H1 (cell line): ENCODE measurements around the gene ATP5ME. TPM values are rescaled to one million over a fixed set of nuclear protein-coding genes. Genes with fewer than 3 reads are reported as not detected.

Source experiments
- CTCF ChIA-PET: fragments of 300-600 bp; sonication (Branson Sonifier 250); formaldehyde crosslinking; loops from one replicate; lab custom pipeline; 2021; ENCODE audit not compliant: partially characterized antibody; lab: Charles Lee
- POLR2A ChIA-PET: fragments of 300-600 bp; sonication (Branson Sonifier 250); formaldehyde crosslinking; loops from one replicate; lab custom pipeline; 2021; ENCODE audit warnings: inconsistent platforms; ENCODE audit not compliant: partially characterized antibody; lab: Charles Lee
- DNase-seq, 2 experiments: peaks; one replicate each; pipeline versions ENCODE4 v3.0.0 to v3.0.0-alpha.2; 2010 to 2022; ENCODE audit warnings: low spot score in 2 of 2, low read depth in 1 of 2, mixed read lengths in 1 of 2
- FAIRE-seq: peaks from 2 replicates; lab custom pipeline; 2011; peaks lifted over from hg19 to GRCh38; lab: Jason Lieb, UNC
- H2AFZ ChIP-seq: 2 replicates; pipeline ENCODE4 v1.8.1; 2012; ENCODE audit warnings: low read length, inconsistent platforms
- H2AK5ac ChIP-seq: 2 replicates; pipeline ENCODE4 v1.6.1; 2013; ENCODE audit warnings: low read depth, low read length
- H2BK120ac ChIP-seq: replicated peaks from 2 replicates; pipeline ENCODE3; 2013; ENCODE audit warnings: low read depth, low read length, inconsistent platforms
- H2BK12ac ChIP-seq: 2 replicates; pipeline ENCODE4 v1.6.1; 2013; ENCODE audit warnings: low read depth, low read length
- H2BK15ac ChIP-seq: 2 replicates; pipeline ENCODE4 v1.6.1; 2013; ENCODE audit warnings: low read length
- H2BK20ac ChIP-seq: 2 replicates; pipeline ENCODE4 v1.6.1; 2013; ENCODE audit warnings: low read length
- H2BK5ac ChIP-seq: 2 replicates; pipeline ENCODE4 v1.6.1; 2013; ENCODE audit warnings: low read depth, low read length
- H3K14ac ChIP-seq: 2 replicates; pipeline ENCODE4 v1.6.1; 2013; ENCODE audit warnings: inconsistent platforms; ENCODE audit not compliant: insufficient read length
- H3K18ac ChIP-seq: 2 replicates; pipeline ENCODE4 v1.6.1; 2013; ENCODE audit warnings: low read length; ENCODE audit errors: extremely low read depth
- H3K23ac ChIP-seq: 2 replicates; pipeline ENCODE4 v1.6.1; 2013; ENCODE audit warnings: inconsistent platforms; ENCODE audit not compliant: insufficient read length
- H3K23me2 ChIP-seq: 2 replicates; pipeline ENCODE4 v1.6.1; 2013; ENCODE audit warnings: low read depth, low read length
- H3K27ac ChIP-seq: 2 replicates; pipeline ENCODE4 v1.6.1; 2011; ENCODE audit warnings: low read depth, low read length, inconsistent platforms
- H3K27me3 ChIP-seq, 4 experiments: replicated peaks in 1 of 4; 1 replicate in 1 of 4; 2 replicates in 3 of 4; pipeline versions ENCODE4 v1.6.1 to v1.8.1; 2011 to 2013; ENCODE audit warnings: low read length in 3 of 4, mild to moderate bottlenecking in 3 of 4, inconsistent platforms in 2 of 4, mixed read lengths in 2 of 4, moderate library complexity in 1 of 4; ENCODE audit not compliant: control insufficient read depth in 3 of 4, insufficient read depth in 3 of 4; ENCODE audit errors: extremely low read depth in 1 of 4
- H3K36me3 ChIP-seq, 4 experiments: 2 replicates each; pipeline versions ENCODE4 v1.6.1 to v1.8.1; 2011 to 2013; ENCODE audit warnings: mild to moderate bottlenecking in 4 of 4, low read length in 3 of 4, moderate library complexity in 2 of 4, control low read depth in 1 of 4, inconsistent platforms in 1 of 4; ENCODE audit not compliant: insufficient read depth in 4 of 4, control insufficient read depth in 2 of 4
- H3K4ac ChIP-seq: replicated peaks from 2 replicates; pipeline ENCODE3; 2013; ENCODE audit warnings: low read length, low read depth, mixed read lengths, inconsistent platforms; ENCODE audit not compliant: insufficient read length
- H3K4me1 ChIP-seq, 4 experiments: replicated peaks in 1 of 4; 1 replicate in 1 of 4; 2 replicates in 3 of 4; pipeline versions ENCODE4 v1.6.1 to v1.8.1; 2011 to 2013; ENCODE audit warnings: low read length in 3 of 4, inconsistent platforms in 2 of 4, mixed read lengths in 1 of 4; ENCODE audit not compliant: insufficient read depth in 4 of 4, control insufficient read depth in 3 of 4
- H3K4me2 ChIP-seq, 2 experiments: 2 replicates each; pipeline versions ENCODE4 v1.6.1 to v1.8.1; 2011 to 2013; ENCODE audit warnings: low read depth in 2 of 2, low read length in 2 of 2, control low read depth in 1 of 2, inconsistent platforms in 1 of 2, mild to moderate bottlenecking in 1 of 2; ENCODE audit not compliant: insufficient read depth in 1 of 2
- H3K4me3 ChIP-seq, 4 experiments: fragments of 200-600, 300-600 bp in 1 of 4; sonication (generic), shearing (Covaris generic), sonication (Bioruptor Twin) in 1 of 4; 2 replicates each; pipeline versions ENCODE4 v1.5.1 to v1.8.1; 2011 to 2016; ENCODE audit warnings: low read length in 4 of 4, low read depth in 3 of 4, control low read depth in 2 of 4, inconsistent platforms in 2 of 4, mild to moderate bottlenecking in 2 of 4, mixed read lengths in 1 of 4, moderate library complexity in 1 of 4; ENCODE audit not compliant: insufficient read depth in 2 of 4; ENCODE audit errors: extremely low read depth in 1 of 4
- H3K56ac ChIP-seq: replicated peaks from 2 replicates; pipeline ENCODE3; 2013; ENCODE audit warnings: low read depth, mild to moderate bottlenecking, mixed read lengths, low read length, inconsistent platforms; ENCODE audit not compliant: insufficient read length
- H3K79me1 ChIP-seq: 2 replicates; pipeline ENCODE4 v1.6.1; 2013; ENCODE audit warnings: low read depth, low read length, control low read depth
- H3K79me2 ChIP-seq, 2 experiments: 2 replicates each; pipeline versions ENCODE4 v1.6.1 to v1.8.1; 2012 to 2013; ENCODE audit warnings: low read length in 2 of 2, mild to moderate bottlenecking in 2 of 2, inconsistent platforms in 1 of 2; ENCODE audit not compliant: insufficient read depth in 2 of 2, control insufficient read depth in 1 of 2
- H3K9ac ChIP-seq, 4 experiments: replicated peaks in 1 of 4; 1 replicate in 1 of 4; 2 replicates in 3 of 4; pipeline versions ENCODE4 v1.6.1 to v1.8.1; 2011 to 2013; ENCODE audit warnings: low read depth in 3 of 4, low read length in 3 of 4, control low read depth in 2 of 4, mild to moderate bottlenecking in 2 of 4, moderate library complexity in 2 of 4, inconsistent platforms in 1 of 4; ENCODE audit errors: extremely low read depth in 1 of 4
- H3K9me3 ChIP-seq, 2 experiments: 2 replicates each; pipeline versions ENCODE4 v1.6.1 to v1.8.1; 2012 to 2013; ENCODE audit warnings: mild to moderate bottlenecking in 2 of 2, moderate library complexity in 2 of 2, control low read depth in 1 of 2, inconsistent platforms in 1 of 2, low read depth in 1 of 2, low read length in 1 of 2, mixed read lengths in 1 of 2; ENCODE audit not compliant: insufficient read depth in 2 of 2
- H4K20me1 ChIP-seq, 2 experiments: replicated peaks in 1 of 2; 2 replicates each; pipeline versions ENCODE3 to v1.8.1; 2011 to 2013; ENCODE audit warnings: inconsistent platforms in 2 of 2, low read length in 2 of 2, mild to moderate bottlenecking in 1 of 2; ENCODE audit not compliant: insufficient read depth in 2 of 2, control insufficient read depth in 1 of 2
- H4K5ac ChIP-seq: 2 replicates; pipeline ENCODE4 v1.6.1; 2013; ENCODE audit warnings: low read length, low read depth, mixed read lengths, inconsistent platforms; ENCODE audit not compliant: insufficient read length
- H4K8ac ChIP-seq: 2 replicates; pipeline ENCODE4 v1.8.0; 2013; ENCODE audit warnings: mild to moderate bottlenecking, moderate library complexity, low read length, inconsistent platforms; ENCODE audit not compliant: insufficient read depth; ENCODE audit errors: extremely low read depth
- H4K91ac ChIP-seq: replicated peaks from 2 replicates; pipeline ENCODE3; 2013; ENCODE audit warnings: low read length, mixed read lengths, inconsistent platforms; ENCODE audit not compliant: insufficient read length
- CEBPB ChIP-seq: IDR thresholded peaks from 2 replicates; pipeline ENCODE4 v1.6.1; 2012; ENCODE audit warnings: low read depth, low read length
- FOSL1 ChIP-seq: IDR thresholded peaks from 2 replicates; pipeline ENCODE4 v1.6.1; 2011; ENCODE audit warnings: mild to moderate bottlenecking, low read depth, low read length, moderate library complexity; ENCODE audit not compliant: insufficient read depth
- HDAC2 ChIP-seq, 2 experiments: fragments of 300-600 bp in 1 of 2; sonication (generic) in 1 of 2; IDR thresholded peaks; 2 replicates each; pipeline ENCODE4 v1.6.1; 2011 to 2012; ENCODE audit warnings: low read depth in 2 of 2, low read length in 2 of 2, mild to moderate bottlenecking in 2 of 2, moderate library complexity in 2 of 2, borderline replicate concordance in 1 of 2, inconsistent platforms in 1 of 2
- POLR2AphosphoS5 ChIP-seq: IDR thresholded peaks from 2 replicates; pipeline ENCODE4 v1.6.1; 2011; ENCODE audit warnings: low read depth, low read length
- SIX5 ChIP-seq: IDR thresholded peaks from 2 replicates; pipeline ENCODE4 v1.6.1; 2011; ENCODE audit warnings: mild to moderate bottlenecking, low read depth, low read length
- TCF12 ChIP-seq: IDR thresholded peaks from 2 replicates; pipeline ENCODE4 v1.6.1; 2011; ENCODE audit warnings: low read depth, mild to moderate bottlenecking, low read length
- WGBS, 2 experiments: shearing (Covaris generic) in 1 of 2; methylation state at CpG; one replicate each; pipeline versions ENCODE4 v1.1.6 to v1.1.7; 2013 to 2015; ENCODE audit warnings: low lambda C conversion rate in 2 of 2, mixed read lengths in 2 of 2, inconsistent platforms in 1 of 2, low coverage in 1 of 2, missing lambda C conversion rate in 1 of 2; ENCODE audit not compliant: insufficient replicate concordance in 2 of 2, insufficient coverage in 1 of 2, insufficient read length in 1 of 2; ENCODE audit errors: extremely low coverage in 1 of 2, missing lambda C conversion rate in 1 of 2; 5-methylcytosine and 5-hydroxymethylcytosine counted together
- polyA plus RNA-seq, 7 experiments: library from polyadenylated mRNA; depleted of rRNA in 3 of 7; stranded (reverse) in 5 of 7; unstranded in 2 of 7; fragments of >200 nt in 5 of 7; fragments of 200-250 nt in 2 of 7; gene quantifications; 1 replicate in 5 of 7; 2 replicates in 1 of 7; 4 replicates in 1 of 7; pipeline versions ENCODE4 v1.2.1 to v1.2.3, GENCODE V29; 2011 to 2013; ENCODE audit warnings: missing spikeins in 2 of 7, mixed read lengths in 2 of 7
- total RNA-seq: library from RNA; stranded (reverse); fragmentation: NEBNext Ultra II Directional; extraction: Animal tissue kit (Norgen Biotek cat#: 25700); gene quantifications from 2 replicates; pipeline ENCODE4 v1.2.1, GENCODE V29; 2021

ATP5ME gene
- total and polyA plus RNA-seq, 2 of the 8 experiments (the other 6 are each of a cell fraction or from before 2014, with no cell fraction given): 375 to 450 TPM

- Histone ChIP-seq H3K14ac (no peak overlapping the region), H4K8ac (no peak overlapping the region), H3K4me1 (no peaks in the 10 kb centered on the region), H4K5ac (no peak overlapping the region), H2BK12ac (no peak overlapping the region), H3K56ac (no peak overlapping the region), H2BK120ac (no peak overlapping the region), H3K27ac (no peak overlapping the region), H3K9me3 (no peaks in the 10 kb centered on the region), H4K91ac (no peak overlapping the region), H2AK5ac (no peak overlapping the region), H3K23me2 (peaks cover under 1% of the 10 kb centered on the region; the same call in 1 of the 2 replicates), H3K27me3 (peaks cover 0 to 11% (median 0%) of the 10 kb centered on the region in 4 experiments; a peak in 2 of 7 replicates), H3K9ac (no peak overlapping the region), H3K23ac (no peak overlapping the region), H3K4ac (no peak overlapping the region), H3K79me1 (no peaks in the 10 kb centered on the region), H3K18ac (no peak overlapping the region), H2BK20ac (no peak overlapping the region), H3K4me2 (no peak overlapping the region), H3K4me3 (no peak overlapping the region), H2BK5ac (no peak overlapping the region), H3K36me3 (no peaks in the 10 kb centered on the region; a peak in 1 of 8 replicates), H2BK15ac (no peak overlapping the region), H2AFZ (no peak overlapping the region), H4K20me1 (peaks cover 0 to 17% of the 10 kb centered on the region in 2 experiments), H3K79me2 (no peaks in the 10 kb centered on the region)
- FAIRE-seq: no peak
- DNase-seq: no peak
- POLR2A ChIA-PET: interaction anchor here (0.6 to 1.5 kb wide), 3 partner anchors 10 to 16 kb away, joined by 3 to 5 read pairs (median 3); no protein-coding TSS in a partner anchor
- 84% methylated on average over 23 of the region's 26 CpGs; no CpG with 5 or more reads in 1 of the 2 experiments for WGBS, 2 experiments
- CTCF ChIA-PET: no interaction called here
- TF ChIP-seq POLR2AphosphoS5: no peak
- TF ChIP-seq CEBPB: no peak
- TF ChIP-seq SIX5: no peak
- no peak for TF ChIP-seq TCF12
- no peak for TF ChIP-seq HDAC2 (IDR thresholded peaks at IDR 0.05; ENCODE audit: borderline replicate concordance in 1 of 2, low read depth in 2 of 2, low read length in 2 of 2)
- no peak for TF ChIP-seq FOSL1
Observed at GRCh38 chr4:655464-656151, 18.5 kb downstream of the ATP5ME start.
